Upper lobe of left lung (tissue), 4 donors: Measurements from ENCODE around the gene PTPN18.

Experiments used
- CTCF ChIP-seq, 6 experiments: fragments of 450-650 bp in 4 of 6; fragments of 200-600 bp in 2 of 6; sonication (generic) in 2 of 6; IDR thresholded peaks; one replicate each; pipeline ENCODE4 v1.5.1; 2016 to 2019; ENCODE audit warnings: antibody characterized with exemption in 6 of 6
- EP300 ChIP-seq, 4 donors: sonication (generic); formaldehyde crosslinking; IDR thresholded peaks; one replicate each; pipeline ENCODE4 v1.5.1; 2017; ENCODE audit warnings: antibody characterized with exemption in 4 of 4, control low read depth in 2 of 4
- POLR2A ChIP-seq, 4 donors: fragments of 450-650 bp; IDR thresholded peaks; one replicate each; pipeline ENCODE4 v1.5.1; 2016 to 2017; ENCODE audit warnings: antibody characterized with exemption in 4 of 4, mild to moderate bottlenecking in 2 of 4
- POLR2AphosphoS5 ChIP-seq, 2 donors: sonication (generic); formaldehyde crosslinking; IDR thresholded peaks; one replicate each; pipeline ENCODE4 v1.5.1; 2017; ENCODE audit warnings: antibody characterized with exemption in 2 of 2

GRCh38 chr2:130370490-130370889 is 14.6 kb downstream of the PTPN18 start:
- TF ChIP-seq POLR2A (IDR thresholded peaks at IDR 0.05) (no peak), CTCF (IDR thresholded peaks at IDR 0.05) (no peak), POLR2AphosphoS5 (IDR thresholded peaks at IDR 0.05) (no peak), EP300 (IDR thresholded peaks at IDR 0.05) (no peak)
